ENCODE data around the gene ARL15. TPM values are rescaled to one million over a fixed set of nuclear protein-coding genes. Genes with fewer than 3 reads are reported as not detected.

Gene ARL15
- total and polyA plus RNA-seq, 2 of the 8 experiments (the other 6 are each of a cell fraction or from before 2014, with no cell fraction given): 9.9 to 21.2 TPM

DNA sequence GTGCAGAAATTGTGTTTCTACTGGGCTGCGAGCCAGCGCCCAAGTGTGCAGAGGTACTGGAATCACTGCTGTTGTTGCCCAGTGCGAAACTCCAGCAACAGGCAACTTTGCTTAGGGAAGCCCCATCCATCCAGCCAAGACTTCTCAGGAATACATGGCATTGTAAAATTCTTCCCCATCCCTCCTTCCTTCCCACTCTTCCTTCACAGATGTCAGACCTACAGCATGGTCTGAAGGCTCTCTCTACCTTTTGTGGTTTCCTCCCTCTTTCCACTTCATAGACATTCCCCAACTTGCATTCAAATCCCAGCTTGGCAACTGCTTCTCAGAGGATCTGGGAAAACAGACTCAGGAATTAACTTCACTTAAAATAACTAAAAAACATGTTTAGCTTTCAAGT is 30.4 kb downstream of the ARL15 start:
- CTCF ChIA-PET (ENCODE audit: partially characterized antibody): no interaction called here
- no peak overlapping the region for H3K9ac ChIP-seq (replicated peaks in 1 of 4; ENCODE audit: extremely low read depth in 1 of 4, low read depth in 3 of 4, low read length in 3 of 4)
- no peak overlapping the region for H3K27ac ChIP-seq (ENCODE audit: low read depth, low read length)
- no peak overlapping the region for H3K23ac ChIP-seq (ENCODE audit: insufficient read length)
- no peak overlapping the region for H4K91ac ChIP-seq (replicated peaks; ENCODE audit: insufficient read length, low read length)
- no peaks in the 10 kb centered on the region for H3K23me2 ChIP-seq (ENCODE audit: low read depth, low read length)
- H2BK120ac ChIP-seq (replicated peaks; ENCODE audit: low read depth, low read length): no peak overlapping the region
- FAIRE-seq: no peak
- POLR2A ChIA-PET (ENCODE audit: partially characterized antibody): no interaction called here
- H3K36me3 ChIP-seq (ENCODE audit: control insufficient read depth in 2 of 4, insufficient read depth in 4 of 4, low read length in 3 of 4): no peaks in the 10 kb centered on the region
- no peak overlapping the region for H4K5ac ChIP-seq (ENCODE audit: insufficient read length, low read depth, low read length)
- H2AK5ac ChIP-seq (ENCODE audit: low read depth, low read length): no peak overlapping the region
- H3K4ac ChIP-seq (replicated peaks; ENCODE audit: insufficient read length, low read depth, low read length): no peak overlapping the region
- H3K27me3 ChIP-seq (replicated peaks in 1 of 4; ENCODE audit: control insufficient read depth in 3 of 4, extremely low read depth in 1 of 4, insufficient read depth in 3 of 4, low read length in 3 of 4): no peaks in the 10 kb centered on the region
- H4K8ac ChIP-seq (ENCODE audit: extremely low read depth, insufficient read depth, low read length): no peak overlapping the region
- no peak overlapping the region for H3K56ac ChIP-seq (replicated peaks; ENCODE audit: insufficient read length, low read depth, low read length)
- no peak overlapping the region for H2BK5ac ChIP-seq (ENCODE audit: low read depth, low read length)
- H3K4me3 ChIP-seq (ENCODE audit: extremely low read depth in 1 of 4, insufficient read depth in 2 of 4, low read depth in 3 of 4, low read length in 4 of 4): no peak overlapping the region
- no peak overlapping the region for H3K18ac ChIP-seq (ENCODE audit: extremely low read depth, low read length)
- no peak overlapping the region for H3K14ac ChIP-seq (ENCODE audit: insufficient read length)
- H2AFZ ChIP-seq (ENCODE audit: low read length): no peak overlapping the region
- H2BK15ac ChIP-seq (ENCODE audit: low read length): no peak overlapping the region
- 69% methylated on average over 3 of the region's 3 CpGs; no CpG with 5 or more reads in 1 of the 2 experiments for WGBS, 2 experiments (ENCODE audit: extremely low coverage in 1 of 2, insufficient coverage in 1 of 2, insufficient read length in 1 of 2, insufficient replicate concordance in 2 of 2, low coverage in 1 of 2, low lambda C conversion rate in 2 of 2, missing lambda C conversion rate in 1 of 2)
- H3K79me2 ChIP-seq (ENCODE audit: control insufficient read depth in 1 of 2, insufficient read depth in 2 of 2, low read length in 2 of 2): peaks cover 0 to 28% of the 10 kb centered on the region in 2 experiments; a peak in 3 of 4 replicates
- no peak overlapping the region for H2BK20ac ChIP-seq (ENCODE audit: low read length)
- no peak overlapping the region for H2BK12ac ChIP-seq (ENCODE audit: low read depth, low read length)
- no peaks in the 10 kb centered on the region; the same call in 1 of the 2 replicates for H3K79me1 ChIP-seq (ENCODE audit: low read depth, low read length)
- H3K9me3 ChIP-seq (ENCODE audit: insufficient read depth in 2 of 2, low read depth in 1 of 2, low read length in 1 of 2): no peaks in the 10 kb centered on the region
- no peak for DNase-seq (ENCODE audit: low read depth in 1 of 2, low spot score in 2 of 2)
- peaks cover 0 to 4% (median 1%) of the 10 kb centered on the region in 4 experiments; a peak in 3 of 7 replicates for H3K4me1 ChIP-seq (replicated peaks in 1 of 4; ENCODE audit: control insufficient read depth in 3 of 4, insufficient read depth in 4 of 4, low read length in 3 of 4)
- TF ChIP-seq RAD21 (IDR thresholded peaks at IDR 0.05 in 1 of 2, conservative IDR thresholded peaks at IDR 0.05 in 1 of 2; ENCODE audit: low read depth in 2 of 2, low read length in 2 of 2) (no peak), TAF1 (IDR thresholded peaks at IDR 0.05; ENCODE audit: low read depth, low read length) (no peak), CREB1 (IDR thresholded peaks at IDR 0.05) (no peak), FOSL1 (IDR thresholded peaks at IDR 0.05; ENCODE audit: insufficient read depth, low read depth, low read length) (no peak), CEBPB (IDR thresholded peaks at IDR 0.05; ENCODE audit: low read depth, low read length) (no peak), KDM1A (IDR thresholded peaks at IDR 0.05; ENCODE audit: borderline replicate concordance, low read length) (no peak), SP4 (IDR thresholded peaks at IDR 0.05; ENCODE audit: low read length) (no peak), HDAC6 (IDR thresholded peaks at IDR 0.05; ENCODE audit: low read depth, low read length) (no peak), POLR2AphosphoS5 (IDR thresholded peaks at IDR 0.05; ENCODE audit: low read depth, low read length) (no peak), CBX5 (IDR thresholded peaks at IDR 0.05; ENCODE audit: low read depth, low read length) (no peak), POU5F1 (IDR thresholded peaks at IDR 0.05; ENCODE audit: low read depth, low read length) (no peak)
- TF ChIP-seq, protein P1, sequence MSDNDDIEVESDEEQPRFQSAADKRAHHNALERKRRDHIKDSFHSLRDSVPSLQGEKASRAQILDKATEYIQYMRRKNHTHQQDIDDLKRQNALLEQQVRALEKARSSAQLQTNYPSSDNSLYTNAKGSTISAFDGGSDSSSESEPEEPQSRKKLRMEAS (IDR thresholded peaks at IDR 0.05): no peak
- no peak overlapping the region for H3K4me2 ChIP-seq (ENCODE audit: insufficient read depth in 1 of 2, low read depth in 2 of 2, low read length in 2 of 2)
- no peaks in the 10 kb centered on the region for H4K20me1 ChIP-seq (replicated peaks in 1 of 2; ENCODE audit: control insufficient read depth in 1 of 2, insufficient read depth in 2 of 2, low read length in 2 of 2)

Measured in H1 (cell line).